ENCODE measurements around the gene PSME2.
A peak's percentile ranks its signal among the peaks of the same experiment; 100 is the strongest.

PSME2 gene

GRCh38 chr14:24100197-24100981 is 46.0 kb downstream of the PSME2 start:
- DNase-seq (ENCODE audit: low read depth, low spot score), result no peak
- H3K4me3 ChIP-seq (ENCODE audit: low read length), result no peak overlapping the region

- no peak overlapping the region for H3K4me3 ChIP-seq (ENCODE audit: low read length)
- DNase-seq (ENCODE audit: low read depth, low spot score), result no peak
These were observed 47.2 kb downstream of the PSME2 start for GRCh38 chr14:24098927-24099813.

- no peak for DNase-seq (ENCODE audit: low read depth, low spot score)
- no peak overlapping the region for H3K4me3 ChIP-seq (ENCODE audit: low read length)
These were observed 48.0 kb downstream of the PSME2 start for GRCh38 chr14:24098229-24098926.

- no peak for DNase-seq (ENCODE audit: low read depth, low spot score)
- H3K4me3 ChIP-seq (ENCODE audit: low read length), result no peak overlapping the region
These were observed 49.7 kb downstream of the PSME2 start for GRCh38 chr14:24096545-24097181.

GRCh38 chr14:24095271-24096068 is 50.9 kb downstream of the PSME2 start:
- DNase-seq (ENCODE audit: low read depth, low spot score), result no peak
- H3K4me3 ChIP-seq (ENCODE audit: low read length), result peak overlapping the region; percentile 75

- DNase-seq (ENCODE audit: low read depth, low spot score), result no peak
- peak overlapping the region; percentile 75 for H3K4me3 ChIP-seq (ENCODE audit: low read length)
These were observed 51.6 kb downstream of the PSME2 start for GRCh38 chr14:24094841-24095270.

- DNase-seq (ENCODE audit: low read depth, low spot score), result peak; percentile 56
- peak within 1 kb of the TSS; percentile 75 for H3K4me3 ChIP-seq (ENCODE audit: low read length)
These were observed 52.2 kb downstream of the PSME2 start, which contains the start of gene PCK2 for GRCh38 chr14:24093901-24094840. Gene PCK2, plus strand, starts transcription at chr14:24094311. Its CDS starts 95 bp downstream, at chr14:24094406.

Data from Jurkat, Clone E6-1 (cell line).